Activated CD8-positive, alpha-beta memory T cell treated with anti-CD3 and anti-CD28 coated beads for 1 hour (primary cell): ENCODE data around the gene TGIF1.
"Not testable (repeated sequence)": the region's sequence is repeated elsewhere in the genome, so short reads cannot be mapped to it uniquely, and the experiment has no call there.

ENCODE experiments used
- DNase-seq, 2 donors: peaks; one replicate each; pipeline ENCODE4 v3.0.0-alpha.2; 2020; ENCODE audit warnings: low read depth in 1 of 2; ENCODE audit errors: extremely low read depth in 1 of 2

The TGIF1 gene

DNA sequence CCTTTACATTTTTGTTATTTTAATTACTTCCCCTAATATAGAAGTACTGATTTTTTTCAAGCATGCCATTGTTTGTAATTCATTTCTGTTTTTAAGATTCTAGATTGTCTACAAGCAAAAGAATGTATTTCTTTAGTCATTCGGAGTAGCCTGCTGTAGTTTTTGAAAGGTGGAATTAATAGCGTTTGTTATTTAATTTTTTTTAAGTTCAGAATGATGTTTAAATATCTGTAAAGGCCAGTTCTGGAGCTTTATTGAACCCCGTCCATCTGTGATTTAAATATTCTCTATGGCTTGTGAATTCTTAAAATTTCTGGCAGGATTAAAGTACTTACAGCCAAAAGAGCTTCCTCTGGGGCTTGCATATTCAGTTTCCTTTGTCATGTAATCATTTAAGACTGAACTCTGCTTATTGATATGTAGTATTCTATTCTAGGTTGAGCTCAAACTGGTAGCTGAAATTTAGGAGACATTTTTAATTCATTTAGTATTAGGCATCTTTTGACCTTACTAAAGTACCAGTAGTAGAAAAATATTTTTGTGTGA is 5.2 kb downstream of the TGIF1 start:
- DNase-seq, result no peak

DNA sequence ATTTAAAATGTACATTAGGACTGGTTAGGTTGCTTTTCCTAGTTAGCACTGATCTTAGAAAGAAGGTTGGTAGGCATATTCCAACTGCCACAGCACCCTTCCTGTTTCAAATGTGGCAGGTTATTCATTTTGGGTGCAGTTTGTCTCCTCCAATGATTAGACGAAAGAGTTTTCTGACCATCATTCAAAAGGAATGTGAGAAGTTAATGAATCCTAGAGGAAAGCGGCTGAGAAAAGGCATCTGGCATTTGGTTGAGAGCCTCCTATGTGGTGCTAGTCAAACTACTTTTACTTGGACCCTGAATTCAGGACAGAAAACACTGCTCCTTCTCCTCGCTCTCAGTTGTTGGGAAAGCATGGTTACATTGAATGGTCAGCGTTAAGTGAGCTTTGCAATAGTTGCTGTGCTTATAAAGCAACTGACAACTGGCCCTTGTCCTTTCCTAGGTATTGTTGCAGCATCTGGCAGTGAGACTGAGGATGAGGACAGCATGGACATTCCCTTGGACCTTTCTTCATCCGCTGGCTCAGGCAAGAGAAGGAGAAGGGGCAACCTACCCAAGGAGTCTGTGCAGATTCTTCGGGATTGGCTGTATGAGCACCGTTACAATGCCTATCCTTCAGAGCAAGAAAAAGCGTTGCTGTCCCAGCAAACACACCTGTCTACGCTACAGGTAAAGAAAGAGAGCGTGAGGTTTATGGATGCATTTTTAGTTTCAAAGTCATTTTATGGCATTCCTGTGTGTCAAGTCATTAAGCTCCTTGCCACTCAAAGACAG is 6.1 kb downstream of the TGIF1 start:
- DNase-seq, result no peak

DNA sequence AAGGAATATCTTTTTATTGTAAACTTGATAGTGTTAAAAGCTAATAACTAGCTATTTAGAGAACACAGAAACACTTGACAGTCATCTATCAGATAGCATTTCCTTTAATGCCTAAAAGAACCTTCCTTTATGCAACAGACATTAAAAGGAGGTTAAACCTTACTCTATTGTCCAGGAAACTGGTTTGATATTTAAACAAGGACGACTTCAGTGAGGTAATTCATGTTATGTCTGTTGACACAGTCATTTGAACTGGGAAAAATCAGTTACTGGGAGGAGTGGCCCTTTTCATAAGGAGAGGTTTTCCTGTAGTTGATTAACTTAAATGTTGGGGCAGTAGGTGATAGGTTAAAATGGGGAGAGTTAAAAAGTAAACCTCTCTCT is 6.7 kb downstream of the TGIF1 start:
- DNase-seq, result no peak

DNA sequence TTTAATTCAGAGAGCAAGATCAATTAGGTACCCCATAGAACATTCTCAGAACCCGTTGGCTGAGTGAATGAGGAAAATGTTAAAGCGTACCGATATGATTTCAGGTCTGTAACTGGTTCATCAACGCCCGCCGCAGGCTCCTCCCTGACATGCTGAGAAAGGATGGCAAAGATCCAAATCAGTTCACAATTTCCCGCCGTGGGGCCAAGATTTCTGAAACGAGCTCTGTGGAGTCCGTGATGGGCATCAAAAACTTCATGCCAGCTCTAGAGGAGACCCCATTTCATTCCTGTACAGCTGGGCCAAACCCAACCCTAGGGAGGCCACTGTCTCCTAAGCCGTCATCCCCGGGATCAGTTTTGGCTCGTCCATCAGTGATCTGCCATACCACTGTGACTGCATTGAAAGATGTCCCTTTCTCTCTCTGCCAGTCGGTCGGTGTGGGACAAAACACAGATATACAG is 7.3 kb downstream of the TGIF1 start:
- no peak for DNase-seq

DNA sequence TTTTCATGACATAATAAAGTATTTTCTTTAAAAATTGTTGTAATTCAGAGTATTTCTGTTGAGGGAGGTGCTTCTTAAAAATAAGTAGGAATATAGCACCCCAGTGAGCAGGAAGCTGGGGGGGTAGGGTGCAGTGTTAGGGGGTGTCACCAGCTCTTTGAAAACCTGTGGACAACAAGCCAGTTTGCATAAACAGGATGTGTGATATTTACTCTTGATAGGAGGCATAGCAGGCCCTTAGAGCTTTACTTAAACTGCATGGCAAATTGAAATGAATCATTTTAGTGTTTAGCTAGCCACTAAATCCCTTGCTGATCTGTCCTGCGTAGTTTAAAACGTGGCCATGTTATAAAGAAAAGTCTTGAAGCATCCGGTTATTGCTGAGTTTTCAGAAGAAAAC is 8.4 kb downstream of the TGIF1 start:
- no peak for DNase-seq

DNA sequence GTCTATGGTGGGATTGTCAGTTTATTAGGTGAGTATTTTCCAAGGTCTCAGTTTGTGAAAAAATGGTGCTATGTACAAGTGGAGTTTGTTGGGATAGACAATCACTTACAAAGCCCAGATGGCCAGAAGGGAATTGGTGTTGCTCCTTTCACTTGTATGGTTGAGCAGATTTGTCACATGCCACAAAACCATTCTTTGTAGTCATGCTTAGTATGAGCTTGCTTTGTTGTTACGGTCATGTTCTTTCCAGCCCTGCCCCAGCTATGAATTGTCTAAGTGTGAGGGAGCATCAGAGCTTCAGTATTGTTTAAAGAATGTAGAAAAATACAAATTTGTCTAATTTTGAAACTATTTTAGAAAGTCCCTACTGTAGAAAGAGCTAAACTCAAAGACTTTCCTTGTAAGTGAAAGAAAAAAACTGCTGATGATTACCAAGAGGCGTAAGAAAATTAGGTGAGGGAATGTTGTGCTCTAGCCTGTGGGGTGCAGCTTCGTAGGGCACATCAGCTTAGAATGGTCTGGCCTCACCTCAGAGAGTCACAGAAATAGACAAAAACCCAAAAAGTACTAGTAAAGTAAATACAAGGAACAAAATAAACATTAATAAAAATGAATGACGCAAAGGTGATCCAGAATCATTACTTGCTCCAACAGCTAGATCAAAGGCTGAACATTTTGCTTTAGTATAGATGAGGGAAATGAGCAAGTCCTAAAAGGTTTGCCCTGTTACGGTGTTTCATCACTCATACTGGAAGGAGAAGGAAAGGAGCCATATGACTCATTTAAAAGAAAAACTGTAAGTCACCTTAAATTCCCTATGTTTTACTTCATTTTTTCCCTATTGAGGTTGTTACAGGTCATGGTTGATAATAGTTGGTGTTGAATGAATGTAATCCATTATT is 9.2 kb downstream of the TGIF1 start:
- DNase-seq, result no peak

DNA sequence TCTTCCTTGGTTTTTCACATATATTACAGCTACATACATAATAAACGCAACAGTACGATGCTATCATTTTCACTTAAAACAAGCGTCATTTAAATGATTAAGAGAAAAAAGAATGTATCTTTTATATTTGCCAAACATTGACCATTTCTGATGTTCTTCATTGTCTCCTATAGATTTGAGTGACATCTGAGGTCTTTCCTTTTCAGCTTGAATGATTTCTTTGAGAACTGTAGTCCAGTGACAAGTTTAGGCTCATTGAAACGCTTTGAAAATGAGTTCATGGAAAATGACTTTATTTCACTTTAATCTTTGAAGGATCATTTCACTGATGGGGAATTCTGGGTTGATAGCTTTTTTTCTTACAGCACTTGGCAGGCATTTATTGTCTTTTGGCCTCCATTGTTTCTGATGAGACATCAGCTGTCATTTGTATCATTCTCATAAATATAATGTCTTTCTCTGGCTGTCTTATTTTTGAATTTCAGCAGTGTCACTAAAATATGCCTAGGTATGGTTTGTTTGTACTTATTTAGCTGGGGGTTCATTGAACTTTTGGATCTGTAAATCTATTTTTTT is 10.9 kb downstream of the TGIF1 start:
- DNase-seq, result no peak

DNA sequence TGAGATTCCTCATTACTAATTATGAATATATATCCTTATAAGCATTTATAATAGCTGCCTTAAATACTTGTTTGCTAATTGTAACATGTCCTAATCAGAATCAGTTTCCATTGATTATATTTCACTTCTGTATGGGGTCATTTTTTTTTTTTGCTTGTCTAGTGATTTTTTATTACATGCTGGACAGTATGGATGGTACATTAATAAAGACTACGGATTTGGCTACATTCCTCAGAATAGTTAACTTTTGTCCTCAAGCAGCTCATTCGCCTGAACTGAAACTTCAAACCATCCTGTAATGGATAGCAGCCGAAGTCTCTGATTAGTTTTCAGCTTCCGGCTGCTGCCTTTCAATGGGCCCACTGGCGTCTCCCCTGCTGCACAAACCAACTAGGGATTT is 11.7 kb downstream of the TGIF1 start:
- no peak for DNase-seq

DNA sequence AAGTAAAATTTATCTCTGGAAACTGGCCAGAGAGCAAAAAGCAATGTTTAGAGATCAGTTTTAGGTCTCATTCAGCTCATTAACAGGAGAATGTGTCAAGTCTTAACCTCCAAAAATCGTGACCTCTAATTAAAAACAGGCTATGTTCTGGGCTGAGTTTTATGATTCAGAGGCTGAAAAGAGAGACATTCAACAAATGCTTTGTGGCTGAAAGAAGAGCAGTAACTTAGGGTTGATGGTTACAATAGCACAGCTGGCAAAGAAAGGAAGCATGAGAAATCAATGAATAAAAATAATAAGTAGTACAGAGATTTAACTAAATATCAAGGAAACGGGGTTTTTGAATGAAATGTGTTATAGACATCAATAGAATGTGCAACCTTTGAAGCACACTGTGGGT is 13.1 kb downstream of the TGIF1 start:
- DNase-seq, result no peak

DNA sequence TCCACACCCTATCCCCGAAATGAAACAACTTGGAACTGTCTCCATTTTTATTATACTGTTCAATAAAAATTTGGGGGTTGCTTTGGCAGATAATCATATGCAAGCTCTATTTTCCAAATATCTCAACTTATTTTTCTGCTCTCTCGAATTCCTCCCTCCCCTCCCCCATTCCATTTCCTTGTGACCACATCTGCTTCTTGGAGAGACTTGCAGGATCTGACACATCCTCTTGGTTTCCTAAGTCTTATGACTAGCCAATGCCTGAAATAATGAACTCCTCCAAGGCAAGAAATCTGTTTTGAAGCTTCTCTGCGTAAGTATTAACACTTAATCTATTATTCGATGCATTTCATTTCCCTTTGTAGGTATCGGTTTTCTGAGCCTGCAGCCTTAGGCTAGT is 16.1 kb downstream of the TGIF1 start:
- no peak for DNase-seq

DNA sequence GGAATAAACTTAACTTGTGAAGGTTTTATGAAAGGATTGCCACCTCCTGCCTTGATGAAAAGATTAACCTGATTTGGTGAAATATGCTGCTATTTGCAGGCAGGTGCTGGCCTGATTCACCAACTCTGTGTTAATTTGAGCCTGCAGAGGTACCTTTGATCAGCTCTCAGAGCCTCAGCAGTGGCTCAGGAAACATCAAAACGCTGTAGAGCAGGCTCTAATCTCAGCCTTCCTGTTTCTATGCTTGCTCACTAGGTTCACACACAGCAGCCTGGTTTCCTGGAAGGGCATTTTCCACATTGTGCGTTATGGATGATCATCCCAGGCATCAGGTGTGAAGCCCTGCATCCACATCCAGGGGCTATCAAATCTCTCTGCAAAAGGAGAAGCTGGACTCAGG is 16.9 kb downstream of the TGIF1 start:
- DNase-seq, result no peak

DNA sequence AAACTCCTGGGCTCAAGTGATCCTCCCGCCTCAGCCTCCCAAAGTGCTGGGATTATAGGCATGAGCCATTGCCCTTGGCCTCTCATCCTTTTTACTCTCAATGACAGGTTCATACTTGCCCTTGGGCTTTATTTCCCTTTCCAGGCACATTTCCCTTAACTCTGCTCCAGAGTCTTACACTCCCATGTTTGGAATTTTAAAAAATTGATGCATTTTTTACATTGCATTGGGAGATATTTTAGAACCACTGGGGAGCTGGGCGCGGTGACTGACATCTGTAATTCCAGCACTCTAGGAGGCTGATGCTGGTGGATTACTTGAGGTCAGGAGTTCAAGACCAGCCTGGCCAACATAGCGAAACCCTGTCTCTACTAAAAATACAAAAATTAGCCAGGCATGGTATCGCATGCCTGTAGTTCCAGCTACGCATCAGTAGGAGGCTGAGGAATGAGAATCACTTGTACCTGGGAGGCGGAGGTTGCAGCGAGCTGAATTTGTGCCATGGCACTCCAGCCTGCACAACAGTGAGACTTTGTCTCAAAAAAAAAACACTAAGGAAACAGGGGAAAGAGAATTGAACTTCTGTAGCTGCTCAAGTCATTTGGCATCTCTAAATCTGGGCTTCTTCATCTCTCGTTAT is 18.2 kb downstream of the TGIF1 start:
- DNase-seq, result no peak

DNA sequence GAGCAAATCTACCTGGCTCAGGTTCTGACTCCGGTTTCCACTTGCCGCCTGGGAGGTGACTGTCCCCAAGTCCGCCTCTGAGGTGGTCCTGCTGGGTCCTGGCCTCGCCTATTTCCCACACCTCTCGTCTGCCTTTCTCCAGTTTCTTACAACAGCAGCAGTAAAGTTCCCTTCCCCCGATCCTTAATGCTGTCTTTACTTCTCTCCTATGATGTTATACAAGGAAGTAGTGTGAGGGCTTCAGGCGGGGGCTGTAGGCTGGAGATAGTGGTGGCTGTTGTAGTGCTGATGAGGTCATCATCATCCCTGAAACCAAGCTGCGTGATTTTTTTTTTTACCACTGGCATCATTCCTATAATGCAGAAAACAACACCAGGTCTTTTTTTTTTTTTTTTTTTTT is 18.9 kb downstream of the TGIF1 start:
- DNase-seq, result no peak

DNA sequence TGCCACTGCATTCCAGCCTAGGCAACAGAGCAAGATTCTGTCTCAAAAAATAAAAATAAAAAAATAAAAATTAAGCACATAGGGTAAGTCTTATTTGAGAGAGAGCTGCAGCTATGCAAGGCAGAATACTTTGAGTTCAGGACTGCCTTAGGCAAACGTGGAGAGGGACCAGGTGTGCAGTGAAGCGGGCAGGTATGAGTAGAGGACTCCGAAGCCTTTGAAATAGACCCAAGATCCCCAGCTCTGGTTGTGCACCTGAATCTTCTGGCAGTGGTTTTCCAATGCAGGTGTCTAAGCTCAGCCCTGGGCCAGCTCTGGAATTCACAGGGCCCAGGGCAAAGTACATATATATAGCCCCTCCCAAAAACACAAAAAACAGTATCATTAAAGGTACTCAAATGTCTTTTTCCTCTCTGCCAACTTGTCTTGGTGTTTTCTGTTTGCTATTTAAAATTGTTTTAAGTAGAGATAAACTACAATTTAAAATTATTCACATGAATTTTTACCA is 21.2 kb downstream of the TGIF1 start:
- no peak for DNase-seq

DNA sequence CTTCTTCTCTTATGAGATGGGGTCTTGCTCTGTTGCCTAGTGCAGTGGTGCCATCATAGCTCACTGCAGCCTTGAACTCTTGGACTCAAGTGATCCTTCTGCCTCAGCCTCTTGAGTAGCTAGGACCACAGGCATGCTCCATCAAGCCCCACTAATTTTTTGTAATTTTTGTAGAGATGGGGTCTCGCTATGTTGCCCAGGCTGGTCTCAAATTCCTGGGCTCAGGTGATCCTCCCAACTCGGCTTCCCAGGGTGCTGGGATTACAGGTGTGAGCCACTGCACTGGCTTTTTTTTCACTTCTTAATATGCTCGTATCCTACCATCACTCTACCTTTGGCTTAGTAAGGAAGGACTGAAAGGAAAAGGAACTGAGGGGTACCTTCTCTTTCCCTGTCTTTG is 22.1 kb downstream of the TGIF1 start:
- not testable (repeated sequence) for DNase-seq

DNA sequence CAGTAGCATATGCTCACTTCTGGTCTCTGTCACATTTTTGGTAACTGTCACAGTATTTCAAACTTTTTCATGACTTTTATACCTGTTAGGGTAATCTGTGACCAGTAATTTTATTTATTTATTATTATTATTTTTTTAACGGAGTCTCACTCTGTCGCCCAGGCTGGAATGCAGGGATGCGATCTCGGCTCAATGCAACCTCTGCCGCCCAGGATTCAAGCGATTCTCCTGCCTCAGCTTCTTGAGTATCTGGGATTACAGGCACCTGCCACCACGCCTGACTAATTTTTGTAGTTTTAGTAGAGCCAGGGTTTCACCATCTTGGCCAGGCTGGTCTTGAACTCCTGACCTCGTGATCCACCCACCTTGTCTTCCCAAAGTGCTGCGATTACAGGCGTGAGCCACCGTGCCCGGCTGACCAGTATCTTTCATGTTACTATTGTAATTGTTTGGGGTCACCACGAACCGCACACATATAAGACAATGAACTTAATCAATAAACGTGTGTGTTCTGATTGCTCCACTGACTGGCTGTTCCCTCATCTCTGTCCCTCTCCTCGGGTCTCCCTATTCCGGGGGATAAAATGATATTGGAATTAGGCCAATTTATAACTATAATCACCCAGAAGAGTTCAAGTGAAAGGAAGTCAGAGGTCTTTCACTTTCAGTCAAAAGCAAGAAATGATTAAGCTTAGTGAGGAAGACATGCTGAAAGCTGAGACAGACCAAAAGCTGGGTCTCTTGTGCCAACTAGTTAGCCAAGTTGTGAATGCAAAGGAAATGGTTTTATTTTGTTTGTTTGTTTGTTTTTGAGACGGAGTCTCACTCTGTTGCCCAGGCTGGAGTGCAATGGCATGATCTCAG is 22.9 kb downstream of the TGIF1 start:
- DNase-seq, result no peak

DNA sequence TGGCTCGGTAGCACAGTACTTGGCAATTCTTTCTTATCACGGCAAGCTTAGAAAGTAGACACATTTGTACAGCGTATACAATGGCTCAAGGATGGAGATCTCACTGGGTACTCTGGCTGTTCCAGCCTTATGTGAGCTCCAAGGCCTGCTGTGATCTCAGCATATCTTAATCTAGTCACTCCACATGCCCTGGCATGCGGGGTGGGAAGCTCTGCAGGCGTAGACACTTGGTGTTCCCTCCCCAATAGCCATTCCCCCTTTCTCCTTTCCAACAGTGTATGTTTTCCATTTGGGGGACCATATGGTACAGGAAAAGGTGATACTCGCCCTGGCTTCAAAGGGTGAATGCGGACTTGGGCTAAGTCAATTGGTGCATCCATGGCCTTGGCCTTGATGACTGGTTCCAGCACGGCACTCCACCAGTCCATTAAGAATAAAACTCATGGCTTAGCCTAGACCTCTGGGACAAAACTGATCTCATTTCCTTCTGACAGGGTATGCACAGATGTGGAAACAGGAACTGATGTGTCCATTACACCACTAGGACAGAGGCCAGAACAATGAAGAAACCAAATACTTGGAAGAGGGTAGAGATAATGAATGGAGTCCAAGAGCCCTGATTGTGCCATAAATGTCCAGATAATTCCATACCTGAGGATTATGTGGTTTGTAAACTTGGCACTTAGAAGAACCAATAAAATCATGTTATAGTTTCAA is 28.4 kb downstream of the TGIF1 start:
- DNase-seq, result no peak

DNA sequence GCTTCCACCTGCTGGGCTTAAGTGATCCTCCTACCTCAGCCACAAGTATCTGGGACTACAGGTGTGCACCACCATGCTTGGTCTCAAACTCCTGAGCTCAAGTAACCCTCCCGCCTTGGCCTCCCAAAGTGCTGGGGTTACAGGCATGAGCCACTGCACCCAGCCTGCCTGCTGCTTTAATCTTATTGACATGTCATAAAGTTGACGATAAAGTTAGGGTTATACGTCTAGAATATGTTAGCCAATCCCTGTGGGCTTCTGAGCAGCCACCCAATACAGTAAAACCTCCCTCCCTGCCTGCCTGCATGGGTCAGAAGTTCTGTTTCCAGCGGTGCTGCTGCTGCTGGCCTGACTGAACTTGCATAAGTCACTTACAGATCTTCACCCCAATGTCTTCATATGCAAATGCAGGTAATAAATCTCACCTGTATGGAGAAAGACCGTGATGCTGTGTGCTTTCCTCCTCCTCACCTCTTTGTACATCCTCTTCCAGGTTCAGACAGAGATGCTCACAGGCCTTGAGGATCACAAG is 30.1 kb downstream of the TGIF1 start:
- DNase-seq, result no peak
